NCI-H748 (cell line): ENCODE results near the gene ZNF536.

Experiments used
- DNase-seq: peaks from one replicate; lab custom pipeline; 2025; ENCODE audit not compliant: unreplicated experiment; lab: John Stamatoyannopoulos, UW

ZNF536 gene

GRCh38 chr19:30598688-30599087, 226.5 kb downstream of the ZNF536 start:
- no peak for DNase-seq

GRCh38 chr19:30602661-30603350, 230.6 kb downstream of the ZNF536 start:
- DNase-seq = no peak

GRCh38 chr19:30604657-30605056, 232.5 kb downstream of the ZNF536 start:
- no peak for DNase-seq

GRCh38 chr19:30605333-30605732, 233.1 kb downstream of the ZNF536 start:
- no peak for DNase-seq

GRCh38 chr19:30606114-30607050, 234.2 kb downstream of the ZNF536 start:
- no peak for DNase-seq
